WTC11 (cell line): ENCODE results near the gene RHOU. TPM values are rescaled to one million over a fixed set of nuclear protein-coding genes. Genes with fewer than 3 reads are reported as not detected.

Experiments
- ATAC-seq: fragments of 200-7000 bp; cut with Tn5 transposase; 2 replicates; pipeline ENCODE4 v1.10.0; 2021; ENCODE audit warnings: mild to moderate bottlenecking, moderate library complexity
- CTCF ChIA-PET: fragments of 300-600 bp; sonication (Branson Sonifier 250); formaldehyde crosslinking; loops from one replicate; lab custom pipeline; 2021; ENCODE audit warnings: antibody characterized with exemption; lab: Charles Lee
- POLR2A ChIA-PET: fragments of 350-600 bp; sonication (Branson Sonifier 250); formaldehyde crosslinking; loops from one replicate; lab custom pipeline; 2021; ENCODE audit warnings: antibody characterized with exemption; lab: Charles Lee
- DNase-seq: peaks from one replicate; pipeline ENCODE4 v3.0.0; 2021; ENCODE audit warnings: low spot score
- H3K27ac Mint-ChIP-seq: 2 replicates; pipeline ENCODE4 v1.8.0; 2021; ENCODE audit warnings: mixed read lengths
- H3K27me3 Mint-ChIP-seq: 2 replicates; pipeline ENCODE4 v1.8.0; 2021; ENCODE audit warnings: low read depth, mild to moderate bottlenecking, moderate library complexity, mixed read lengths
- H3K36me3 Mint-ChIP-seq: 2 replicates; pipeline ENCODE4 v1.8.0; 2021; ENCODE audit warnings: mixed read lengths
- H3K4me1 Mint-ChIP-seq: 2 replicates; pipeline ENCODE4 v1.8.0; 2022; ENCODE audit warnings: mixed read lengths
- H3K4me3 Mint-ChIP-seq: 2 replicates; pipeline ENCODE4 v1.8.0; 2021; ENCODE audit warnings: mild to moderate bottlenecking, moderate library complexity, mixed read lengths
- H3K9me3 Mint-ChIP-seq: 2 replicates; pipeline ENCODE4 v1.8.0; 2021; ENCODE audit warnings: mixed read lengths
- ATF3 ChIP-seq: sonication (generic); formaldehyde crosslinking; conservative IDR thresholded peaks from 2 replicates; pipeline ENCODE4 v1.8.1; 2022; ENCODE audit warnings: mild to moderate bottlenecking, missing genetic modification reagents
- ATF6 ChIP-seq: sonication (generic); formaldehyde crosslinking; IDR thresholded peaks from 2 replicates; pipeline ENCODE4 v1.8.1; 2023; ENCODE audit warnings: mild to moderate bottlenecking, missing genetic modification reagents
- CTCF ChIP-seq: fragments of 200-600 bp; IDR thresholded peaks from 2 replicates; pipeline ENCODE4 v1.8.0; 2022; ENCODE audit warnings: antibody characterized with exemption
- E2F4 ChIP-seq: sonication (generic); formaldehyde crosslinking; IDR thresholded peaks from 2 replicates; pipeline ENCODE4 v1.8.1; 2022; ENCODE audit warnings: low read depth, mild to moderate bottlenecking, moderate library complexity, missing genetic modification reagents, borderline replicate concordance
- EMX1 ChIP-seq: fragments of 250-450 bp; sonication (Bioruptor Pico); IDR thresholded peaks from 2 replicates; pipeline ENCODE4 v1.8.0; 2021; ENCODE audit warnings: mild to moderate bottlenecking
- HMGXB4 ChIP-seq: sonication (generic); formaldehyde crosslinking; IDR thresholded peaks from 2 replicates; pipeline ENCODE4 v1.8.1; 2023; ENCODE audit warnings: mild to moderate bottlenecking, moderate library complexity, missing genetic modification reagents
- JAZF1 ChIP-seq: fragments of 250-450 bp; sonication (Bioruptor Pico); IDR thresholded peaks from 2 replicates; pipeline ENCODE4 v1.9.0; 2021; ENCODE audit warnings: moderate library complexity, mild to moderate bottlenecking, inconsistent platforms
- MAX ChIP-seq: sonication (generic); formaldehyde crosslinking; IDR thresholded peaks from 2 replicates; pipeline ENCODE4 v1.8.0; 2022; ENCODE audit warnings: mild to moderate bottlenecking, missing genetic modification reagents
- NR3C1 ChIP-seq: sonication (generic); formaldehyde crosslinking; conservative IDR thresholded peaks from 2 replicates; pipeline ENCODE4 v1.8.1; 2023; ENCODE audit warnings: low read depth, mild to moderate bottlenecking, missing genetic modification reagents
- PRDM15 ChIP-seq: sonication (generic); formaldehyde crosslinking; IDR thresholded peaks from 2 replicates; pipeline ENCODE4 v1.8.0; 2022; ENCODE audit warnings: missing genetic modification reagents
- STAT6 ChIP-seq: sonication (generic); formaldehyde crosslinking; conservative IDR thresholded peaks from 2 replicates; pipeline ENCODE4 v1.8.1; 2023; ENCODE audit warnings: mild to moderate bottlenecking, low read depth, missing genetic modification reagents, moderate library complexity
- TEAD4 ChIP-seq: sonication (generic); formaldehyde crosslinking; IDR thresholded peaks from 2 replicates; pipeline ENCODE4 v1.8.0; 2022; ENCODE audit warnings: mild to moderate bottlenecking, missing genetic modification reagents
- TP53 ChIP-seq: sonication (generic); formaldehyde crosslinking; IDR thresholded peaks from 2 replicates; pipeline ENCODE4 v1.8.1; 2023; ENCODE audit warnings: mild to moderate bottlenecking, missing genetic modification reagents
- ZNF512 ChIP-seq: sonication (generic); formaldehyde crosslinking; IDR thresholded peaks from 2 replicates; pipeline ENCODE4 v1.8.1; 2022; ENCODE audit warnings: missing genetic modification reagents, borderline replicate concordance
- ZNF532 ChIP-seq: fragments of 250-450 bp; sonication (Bioruptor Pico); IDR thresholded peaks from 2 replicates; pipeline ENCODE4 v1.9.0; 2021; ENCODE audit warnings: mild to moderate bottlenecking, borderline replicate concordance
- total RNA-seq: library from RNA; stranded (reverse); gene quantifications from 3 replicates; pipeline ENCODE4 v1.2.3, GENCODE V29; 2021

Gene RHOU
- total RNA-seq, 1 experiment from 2014 or later, result 6.0 TPM

GRCh38 chr1:228752258-228752657 lies 17.0 kb downstream of the RHOU start:
- no peak for DNase-seq
- Mint-ChIP-seq H3K36me3 (peaks cover 12% of the 10 kb centered on the region; the same call in 1 of the 2 replicates), H3K9me3 (peaks cover 13% of the 10 kb centered on the region), H3K27ac (no peak overlapping the region), H3K4me3 (no peak overlapping the region), H3K4me1 (peaks cover 21% of the 10 kb centered on the region), H3K27me3 (peaks cover 11% of the 10 kb centered on the region)
- ATAC-seq, result no peak
- POLR2A ChIA-PET, result interaction anchor here (0.6 kb wide), 1 partner anchor 407 kb away, joined by 4 read pairs; no protein-coding TSS in a partner anchor
- CTCF ChIA-PET, result no interaction called here
- TF ChIP-seq ATF6 (CRISPR knock-in tag) (no peak), HMGXB4 (CRISPR knock-in tag) (no peak), JAZF1 (no peak), ATF3 (CRISPR knock-in tag) (no peak), MAX (CRISPR knock-in tag) (no peak), EMX1 (no peak), TEAD4 (CRISPR knock-in tag) (no peak), PRDM15 (CRISPR knock-in tag) (no peak), NR3C1 (CRISPR knock-in tag) (no peak), ZNF512 (CRISPR knock-in tag) (no peak), E2F4 (CRISPR knock-in tag) (no peak), TP53 (CRISPR knock-in tag) (no peak), CTCF (no peak), STAT6 (no peak), ZNF532 (no peak)
